K562 (cell line): ENCODE measurements around the gene NIPAL3. TPM values are rescaled to one million over a fixed set of nuclear protein-coding genes. Genes with fewer than 3 reads are reported as not detected.

Source experiments
- BRCA1 ChIP-seq, 2 experiments: fragments of 450-650 bp in 1 of 2; sonication (generic) in 1 of 2; formaldehyde crosslinking in 1 of 2; IDR thresholded peaks; 2 replicates each; pipeline versions ENCODE4 v1.5.0 to v1.6.1; 2017 to 2020; ENCODE audit warnings: mild to moderate bottlenecking in 1 of 2, missing genetic modification reagents in 1 of 2
- CHD4 ChIP-seq: fragments of 200-600 bp; sonication (generic); IDR thresholded peaks from 3 replicates; pipeline ENCODE4 v1.6.1; 2012; ENCODE audit warnings: low read depth, mild to moderate bottlenecking, mixed read lengths, low read length, inconsistent platforms; ENCODE audit not compliant: insufficient read depth, insufficient replicate concordance, poor library complexity, severe bottlenecking
- ETV1 ChIP-seq: fragments of 450-650 bp; conservative IDR thresholded peaks from 2 replicates; pipeline ENCODE4 v1.6.1; 2016; ENCODE audit warnings: missing genetic modification characterization, control low read depth, low read depth, missing compliant biosample characterization
- KLF10 ChIP-seq: fragments of 250-450 bp; sonication (Bioruptor Pico); IDR thresholded peaks from 2 replicates; pipeline ENCODE4 v1.6.1; 2021; ENCODE audit warnings: matching md5 sums
- KLF6 ChIP-seq: fragments of 250-450 bp; sonication (Bioruptor Pico); IDR thresholded peaks from 2 replicates; pipeline ENCODE4 v1.4.0; 2020; ENCODE audit warnings: mild to moderate bottlenecking, moderate library complexity, borderline replicate concordance
- RERE ChIP-seq: sonication (generic); formaldehyde crosslinking; IDR thresholded peaks from 2 replicates; pipeline ENCODE4 v1.8.0; 2023; ENCODE audit warnings: missing genetic modification reagents, mild to moderate bottlenecking, borderline replicate concordance
- SIN3A ChIP-seq, 2 experiments: fragments of 150-350 bp in 1 of 2; IDR thresholded peaks; 2 replicates each; pipeline ENCODE4 v1.6.1; 2011 to 2016; ENCODE audit warnings: borderline replicate concordance in 2 of 2, low read depth in 2 of 2, low read length in 2 of 2, mild to moderate bottlenecking in 2 of 2, moderate library complexity in 2 of 2; ENCODE audit not compliant: control insufficient read depth in 1 of 2
- SRSF3 ChIP-seq: fragments of 200-400 bp; formaldehyde crosslinking; IDR thresholded peaks from 2 replicates; pipeline ENCODE4 v1.6.1; 2016; ENCODE audit warnings: mild to moderate bottlenecking, low read length, moderate library complexity; ENCODE audit not compliant: insufficient read depth
- SRSF7 ChIP-seq: fragments of 200-400 bp; formaldehyde crosslinking; optimal IDR thresholded peaks from 2 replicates; pipeline ENCODE3; 2017; ENCODE audit warnings: mild to moderate bottlenecking, low read depth, low read length
- TCF7L2 ChIP-seq: fragments of 150-350 bp; IDR thresholded peaks from 2 replicates; pipeline ENCODE4 v1.6.1; 2016; ENCODE audit warnings: low read depth, mild to moderate bottlenecking, low read length, moderate library complexity
- ZNF639 ChIP-seq, 2 experiments: fragments of 200-800 bp in 1 of 2; sonication (Bioruptor generic) in 1 of 2; sonication (generic) in 1 of 2; formaldehyde crosslinking in 1 of 2; IDR thresholded peaks in 1 of 2; conservative IDR thresholded peaks in 1 of 2; 2 replicates each; pipeline versions ENCODE4 v1.5.0 to v1.6.1; 2016 to 2020; ENCODE audit warnings: missing compliant biosample characterization in 1 of 2, missing genetic modification characterization in 1 of 2, missing genetic modification reagents in 1 of 2
- polyA plus RNA-seq, 8 experiments: library from polyadenylated mRNA; depleted of rRNA in 4 of 8; stranded (reverse) in 5 of 8; unstranded in 3 of 8; fragments of >200 nt; fragmentation: Nextera tagmentation in 2 of 8; fragmentation: Illumina TruSeq in 1 of 8; extraction: Ambion mirVana in 2 of 8; extraction: Trizol in 1 of 8; gene quantifications; 2 replicates each; pipeline versions ENCODE4 v1.2.1 to v1.2.3, GENCODE V29; 2011 to 2014; ENCODE audit warnings: inconsistent platforms in 1 of 8, missing spikeins in 1 of 8
- total RNA-seq, 7 experiments: library from RNA; depleted of rRNA in 6 of 7; stranded (reverse); fragments of >200 nt in 6 of 7; fragmentation: Illumina TruSeq in 2 of 7; extraction: Trizol in 2 of 7; gene quantifications; 2 replicates each; pipeline versions ENCODE4 v1.2.1 to v1.2.3, GENCODE V29; 2011 to 2021; ENCODE audit warnings: low replicate concordance in 1 of 7
- TF ChIP-seq, protein P1 (sequence below), 2 experiments: fragments of 450-650 bp; conservative IDR thresholded peaks; 2 replicates each; pipeline ENCODE4 v1.6.1; 2017; ENCODE audit warnings: mild to moderate bottlenecking in 2 of 2, moderate library complexity in 2 of 2
- TF ChIP-seq, protein P2 (sequence below), 2 experiments: fragments of 450-650 bp; IDR thresholded peaks; 2 replicates each; pipeline ENCODE4 v1.6.1; 2016
- TF ChIP-seq, protein P3 (sequence below): fragments of 250-450 bp; sonication (Bioruptor Pico); IDR thresholded peaks from 2 replicates; pipeline ENCODE4 v1.8.0; 2022; ENCODE audit warnings: inconsistent platforms

Gene NIPAL3
- total and polyA plus RNA-seq, 9 of the 15 experiments (the other 6 are each of a cell fraction or from before 2014, with no cell fraction given), result 10.5 to 26.3 (median 16.0) TPM

- TF ChIP-seq KLF6 (CRISPR knock-in tag) (no peak), ETV1 (tag) (no peak), SIN3A (IDR thresholded peaks at IDR 0.05; ENCODE audit: borderline replicate concordance in 2 of 2, control insufficient read depth in 1 of 2, low read depth in 2 of 2, low read length in 2 of 2) (peak in 1 of 2 experiments; percentile 69; a peak in 1 of 4 replicates), TCF7L2 (no peak), RERE (CRISPR knock-in tag) (no peak), SRSF3 (no peak), BRCA1 (IDR thresholded peaks at IDR 0.05) (no peak), BRCA1 (CRISPR knock-in tag; IDR thresholded peaks at IDR 0.05) (no peak), SRSF7 (no peak), ZNF639 (CRISPR knock-in tag; conservative IDR thresholded peaks at IDR 0.05 in 1 of 2, IDR thresholded peaks at IDR 0.05 in 1 of 2) (peak in 1 of 2 experiments; percentile 50; a peak in 1 of 4 replicates), KLF10 (CRISPR knock-in tag) (no peak), CHD4 (no peak)
- TF ChIP-seq, protein P1, sequence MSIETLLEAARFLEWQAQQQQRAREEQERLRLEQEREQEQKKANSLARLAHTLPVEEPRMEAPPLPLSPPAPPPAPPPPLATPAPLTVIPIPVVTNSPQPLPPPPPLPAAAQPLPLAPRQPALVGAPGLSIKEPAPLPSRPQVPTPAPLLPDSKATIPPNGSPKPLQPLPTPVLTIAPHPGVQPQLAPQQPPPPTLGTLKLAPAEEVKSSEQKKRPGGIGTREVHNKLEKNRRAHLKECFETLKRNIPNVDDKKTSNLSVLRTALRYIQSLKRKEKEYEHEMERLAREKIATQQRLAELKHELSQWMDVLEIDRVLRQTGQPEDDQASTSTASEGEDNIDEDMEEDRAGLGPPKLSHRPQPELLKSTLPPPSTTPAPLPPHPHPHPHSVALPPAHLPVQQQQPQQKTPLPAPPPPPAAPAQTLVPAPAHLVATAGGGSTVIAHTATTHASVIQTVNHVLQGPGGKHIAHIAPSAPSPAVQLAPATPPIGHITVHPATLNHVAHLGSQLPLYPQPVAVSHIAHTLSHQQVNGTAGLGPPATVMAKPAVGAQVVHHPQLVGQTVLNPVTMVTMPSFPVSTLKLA (conservative IDR thresholded peaks at IDR 0.05), result no peak
- TF ChIP-seq, protein P2, sequence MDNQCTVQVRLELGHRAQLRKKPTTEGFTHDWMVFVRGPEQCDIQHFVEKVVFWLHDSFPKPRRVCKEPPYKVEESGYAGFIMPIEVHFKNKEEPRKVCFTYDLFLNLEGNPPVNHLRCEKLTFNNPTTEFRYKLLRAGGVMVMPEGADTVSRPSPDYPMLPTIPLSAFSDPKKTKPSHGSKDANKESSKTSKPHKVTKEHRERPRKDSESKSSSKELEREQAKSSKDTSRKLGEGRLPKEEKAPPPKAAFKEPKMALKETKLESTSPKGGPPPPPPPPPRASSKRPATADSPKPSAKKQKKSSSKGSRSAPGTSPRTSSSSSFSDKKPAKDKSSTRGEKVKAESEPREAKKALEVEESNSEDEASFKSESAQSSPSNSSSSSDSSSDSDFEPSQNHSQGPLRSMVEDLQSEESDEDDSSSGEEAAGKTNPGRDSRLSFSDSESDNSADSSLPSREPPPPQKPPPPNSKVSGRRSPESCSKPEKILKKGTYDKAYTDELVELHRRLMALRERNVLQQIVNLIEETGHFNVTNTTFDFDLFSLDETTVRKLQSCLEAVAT (IDR thresholded peaks at IDR 0.05), result no peak
- TF ChIP-seq, protein P3, sequence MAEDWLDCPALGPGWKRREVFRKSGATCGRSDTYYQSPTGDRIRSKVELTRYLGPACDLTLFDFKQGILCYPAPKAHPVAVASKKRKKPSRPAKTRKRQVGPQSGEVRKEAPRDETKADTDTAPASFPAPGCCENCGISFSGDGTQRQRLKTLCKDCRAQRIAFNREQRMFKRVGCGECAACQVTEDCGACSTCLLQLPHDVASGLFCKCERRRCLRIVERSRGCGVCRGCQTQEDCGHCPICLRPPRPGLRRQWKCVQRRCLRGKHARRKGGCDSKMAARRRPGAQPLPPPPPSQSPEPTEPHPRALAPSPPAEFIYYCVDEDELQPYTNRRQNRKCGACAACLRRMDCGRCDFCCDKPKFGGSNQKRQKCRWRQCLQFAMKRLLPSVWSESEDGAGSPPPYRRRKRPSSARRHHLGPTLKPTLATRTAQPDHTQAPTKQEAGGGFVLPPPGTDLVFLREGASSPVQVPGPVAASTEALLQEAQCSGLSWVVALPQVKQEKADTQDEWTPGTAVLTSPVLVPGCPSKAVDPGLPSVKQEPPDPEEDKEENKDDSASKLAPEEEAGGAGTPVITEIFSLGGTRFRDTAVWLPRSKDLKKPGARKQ (CRISPR knock-in tag), result no peak
Observed at GRCh38 chr1:24502709-24503058, 87.1 kb downstream of the NIPAL3 start, which contains the start of gene RCAN3 (continued).
